Lower lobe of right lung (tissue), 2 donors: Measurements from ENCODE around the gene PELI2. TPM values are rescaled to one million over a fixed set of nuclear protein-coding genes. Genes with fewer than 3 reads are reported as not detected.

Experiments
- ATAC-seq, 2 donors: fragments of 200-7000 bp; cut with Tn5 transposase; one replicate each; pipeline ENCODE4 v1.9.1; 2020 to 2022; ENCODE audit warnings: mild to moderate bottlenecking in 2 of 2, moderate library complexity in 2 of 2
- DNase-seq: peaks from one replicate; pipeline ENCODE4 v3.0.0-alpha.2; 2020
- H3K27ac ChIP-seq: fragments of 200-600 bp; one replicate; pipeline ENCODE4 v1.8.0; 2022
- H3K27me3 ChIP-seq: fragments of 200-600 bp; one replicate; pipeline ENCODE4 v1.8.0; 2022; ENCODE audit warnings: low read depth
- H3K36me3 ChIP-seq: fragments of 200-600 bp; one replicate; pipeline ENCODE4 v1.8.0; 2022; ENCODE audit warnings: mild to moderate bottlenecking
- H3K4me1 ChIP-seq: fragments of 200-600 bp; one replicate; pipeline ENCODE4 v1.8.0; 2022
- H3K4me3 ChIP-seq: fragments of 200-600 bp; one replicate; pipeline ENCODE4 v1.8.0; 2022; ENCODE audit warnings: mild to moderate bottlenecking
- H3K9me3 ChIP-seq: fragments of 200-600 bp; one replicate; pipeline ENCODE4 v1.8.0; 2022
- CTCF ChIP-seq: fragments of 200-600 bp; IDR thresholded peaks from one replicate; pipeline ENCODE4 v1.8.0; 2022; ENCODE audit warnings: antibody characterized with exemption, mild to moderate bottlenecking
- intact Hi-C: fragments of 100-400 bp; cut with DNase I; formaldehyde crosslinking; loops from one replicate; pipeline ENCODE4 v1.11.0; 2022
- total RNA-seq: library from RNA; stranded (reverse); fragmentation: NEBNext Ultra II Directional; extraction: Animal tissue kit (Norgen Biotek cat#: 25700); gene quantifications from one replicate; pipeline ENCODE4 v1.2.1, GENCODE V29; 2021
- donor health status: DM: no; HTN: yes; CAD: no; lungs with severe emphysema.

The PELI2 gene
- total RNA-seq, 1 donor from 2014 or later: 22.2 TPM

GRCh38 chr14:56180754-56181542 is 62.7 kb downstream of the PELI2 start:
- Histone ChIP-seq H3K36me3 (peaks cover 5% of the 10 kb centered on the region), H3K27ac (no peak overlapping the region)
- no peak for ATAC-seq

GRCh38 chr14:56181681-56182085 is 63.5 kb downstream of the PELI2 start:
- H3K36me3 ChIP-seq: peaks cover 5% of the 10 kb centered on the region
- peak; percentile 78 to 80 for ATAC-seq
- intact Hi-C loops: no loop called here
- no peak for DNase-seq
- no peak overlapping the region for H3K4me3 ChIP-seq
- TF ChIP-seq CTCF: no peak
- no peaks in the 10 kb centered on the region for H3K4me1 ChIP-seq
- no peaks in the 10 kb centered on the region for H3K9me3 ChIP-seq
- H3K27ac ChIP-seq: no peak overlapping the region
- no peaks in the 10 kb centered on the region for H3K27me3 ChIP-seq

More at GRCh38 chr14:56180754-56181542, 62.7 kb downstream of the PELI2 start:
- intact Hi-C loops: no loop called here
- no peaks in the 10 kb centered on the region for H3K4me1 ChIP-seq
- H3K9me3 ChIP-seq: no peaks in the 10 kb centered on the region
- no peak for DNase-seq
- H3K27me3 ChIP-seq: no peaks in the 10 kb centered on the region
- TF ChIP-seq CTCF: no peak
- H3K4me3 ChIP-seq: no peak overlapping the region

- intact Hi-C loops: no loop called here
- Histone ChIP-seq H3K9me3 (no peaks in the 10 kb centered on the region), H3K4me3 (no peak overlapping the region), H3K27ac (no peak overlapping the region), H3K36me3 (peaks cover 5% of the 10 kb centered on the region), H3K4me1 (no peaks in the 10 kb centered on the region), H3K27me3 (no peaks in the 10 kb centered on the region)
- ATAC-seq: no peak
- no peak for TF ChIP-seq CTCF
- DNase-seq: no peak
Measured at GRCh38 chr14:56182410-56182809, 64.2 kb downstream of the PELI2 start.

- H3K4me3 ChIP-seq: no peak overlapping the region
- no peaks in the 10 kb centered on the region for H3K4me1 ChIP-seq
- no peak for ATAC-seq
- intact Hi-C loops: no loop called here
- H3K27me3 ChIP-seq: no peaks in the 10 kb centered on the region
- peaks cover under 1% of the 10 kb centered on the region for H3K36me3 ChIP-seq
- H3K27ac ChIP-seq: no peak overlapping the region
- TF ChIP-seq CTCF: no peak
- no peaks in the 10 kb centered on the region for H3K9me3 ChIP-seq
- no peak for DNase-seq
Measured at GRCh38 chr14:56183631-56184157, 65.5 kb downstream of the PELI2 start.

GRCh38 chr14:56185992-56186391 is 67.8 kb downstream of the PELI2 start:
- no peak for DNase-seq
- no peak overlapping the region for H3K4me3 ChIP-seq
- no peaks in the 10 kb centered on the region for H3K4me1 ChIP-seq
- no peaks in the 10 kb centered on the region for H3K36me3 ChIP-seq
- no peaks in the 10 kb centered on the region for H3K27me3 ChIP-seq
- H3K27ac ChIP-seq: no peak overlapping the region
- H3K9me3 ChIP-seq: no peaks in the 10 kb centered on the region
- ATAC-seq: no peak
- intact Hi-C loops: no loop called here
- no peak for TF ChIP-seq CTCF
